Neural cell (in vitro differentiated cells): ENCODE measurements around the gene XAGE3.

ENCODE experiments used
- EP300 ChIP-seq: fragments of 450-650 bp; conservative IDR thresholded peaks from 2 replicates; pipeline ENCODE4 v1.6.1; 2014; ENCODE audit warnings: antibody characterized with exemption, mild to moderate bottlenecking, moderate library complexity; ENCODE audit not compliant: poor library complexity, severe bottlenecking
- EZH2 ChIP-seq: fragments of 200-600, 300-800 bp; shearing (Covaris generic), sonication (generic); IDR thresholded peaks from 2 replicates; pipeline ENCODE4 v1.6.1; 2014; ENCODE audit warnings: antibody characterized with exemption, low read length, borderline replicate concordance, mild to moderate bottlenecking; ENCODE audit not compliant: insufficient read depth, poor library complexity, severe bottlenecking
- RAD21 ChIP-seq: fragments of 450-650 bp; conservative IDR thresholded peaks from 2 replicates; pipeline ENCODE4 v1.6.1; 2014; ENCODE audit warnings: antibody characterized with exemption, mild to moderate bottlenecking, moderate library complexity
- REST ChIP-seq: IDR thresholded peaks from 2 replicates; pipeline ENCODE4 v1.6.1; 2012; ENCODE audit warnings: borderline replicate concordance
- SMC3 ChIP-seq: fragments of 450-650 bp; conservative IDR thresholded peaks from 2 replicates; pipeline ENCODE4 v1.6.1; 2014; ENCODE audit warnings: antibody characterized with exemption, mild to moderate bottlenecking, moderate library complexity; ENCODE audit not compliant: poor library complexity
- TF ChIP-seq, protein P1 (sequence below): fragments of 450-650 bp; IDR thresholded peaks from 2 replicates; pipeline ENCODE4 v1.5.1; 2014; ENCODE audit warnings: antibody characterized with exemption, mild to moderate bottlenecking, moderate library complexity; ENCODE audit not compliant: poor library complexity, severe bottlenecking

DNA sequence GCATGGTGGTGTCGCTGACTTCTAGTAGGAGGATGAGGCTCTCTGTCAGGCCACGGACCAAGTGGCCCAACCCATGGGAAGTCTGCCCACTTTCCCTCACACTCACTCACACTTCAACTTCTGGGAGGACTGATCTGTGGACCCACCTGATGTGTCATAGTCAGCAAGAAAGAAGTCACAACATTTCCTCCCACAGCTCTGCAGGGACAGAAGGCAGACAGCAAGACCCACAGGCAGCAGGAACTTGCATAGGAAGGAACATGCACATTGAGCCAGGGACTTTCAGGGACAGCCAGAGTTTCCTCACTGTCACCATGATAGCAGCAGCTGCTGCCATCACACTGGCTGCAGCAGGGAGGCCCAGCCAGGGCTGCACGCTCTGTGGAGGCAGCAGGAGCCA is 37.3 kb downstream of the XAGE3 start:
- TF ChIP-seq SMC3 (no peak), EP300 (no peak), REST (no peak), EZH2 (no peak), RAD21 (no peak)
- TF ChIP-seq, protein P1, sequence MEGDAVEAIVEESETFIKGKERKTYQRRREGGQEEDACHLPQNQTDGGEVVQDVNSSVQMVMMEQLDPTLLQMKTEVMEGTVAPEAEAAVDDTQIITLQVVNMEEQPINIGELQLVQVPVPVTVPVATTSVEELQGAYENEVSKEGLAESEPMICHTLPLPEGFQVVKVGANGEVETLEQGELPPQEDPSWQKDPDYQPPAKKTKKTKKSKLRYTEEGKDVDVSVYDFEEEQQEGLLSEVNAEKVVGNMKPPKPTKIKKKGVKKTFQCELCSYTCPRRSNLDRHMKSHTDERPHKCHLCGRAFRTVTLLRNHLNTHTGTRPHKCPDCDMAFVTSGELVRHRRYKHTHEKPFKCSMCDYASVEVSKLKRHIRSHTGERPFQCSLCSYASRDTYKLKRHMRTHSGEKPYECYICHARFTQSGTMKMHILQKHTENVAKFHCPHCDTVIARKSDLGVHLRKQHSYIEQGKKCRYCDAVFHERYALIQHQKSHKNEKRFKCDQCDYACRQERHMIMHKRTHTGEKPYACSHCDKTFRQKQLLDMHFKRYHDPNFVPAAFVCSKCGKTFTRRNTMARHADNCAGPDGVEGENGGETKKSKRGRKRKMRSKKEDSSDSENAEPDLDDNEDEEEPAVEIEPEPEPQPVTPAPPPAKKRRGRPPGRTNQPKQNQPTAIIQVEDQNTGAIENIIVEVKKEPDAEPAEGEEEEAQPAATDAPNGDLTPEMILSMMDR = no peak
